H1 (cell line): ENCODE results near the gene STK32C. TPM values are rescaled to one million over a fixed set of nuclear protein-coding genes. Genes with fewer than 3 reads are reported as not detected.

ENCODE experiments used
- CTCF ChIA-PET: fragments of 300-600 bp; sonication (Branson Sonifier 250); formaldehyde crosslinking; loops from one replicate; lab custom pipeline; 2021; ENCODE audit not compliant: partially characterized antibody; lab: Charles Lee
- POLR2A ChIA-PET: fragments of 300-600 bp; sonication (Branson Sonifier 250); formaldehyde crosslinking; loops from one replicate; lab custom pipeline; 2021; ENCODE audit warnings: inconsistent platforms; ENCODE audit not compliant: partially characterized antibody; lab: Charles Lee
- DNase-seq, 2 experiments: peaks; one replicate each; pipeline versions ENCODE4 v3.0.0 to v3.0.0-alpha.2; 2010 to 2022; ENCODE audit warnings: low spot score in 2 of 2, low read depth in 1 of 2, mixed read lengths in 1 of 2
- FAIRE-seq: peaks from 2 replicates; lab custom pipeline; 2011; peaks lifted over from hg19 to GRCh38; lab: Jason Lieb, UNC
- H2AFZ ChIP-seq: 2 replicates; pipeline ENCODE4 v1.8.1; 2012; ENCODE audit warnings: low read length, inconsistent platforms
- H2AK5ac ChIP-seq: 2 replicates; pipeline ENCODE4 v1.6.1; 2013; ENCODE audit warnings: low read depth, low read length
- H2BK120ac ChIP-seq: replicated peaks from 2 replicates; pipeline ENCODE3; 2013; ENCODE audit warnings: low read depth, low read length, inconsistent platforms
- H2BK12ac ChIP-seq: 2 replicates; pipeline ENCODE4 v1.6.1; 2013; ENCODE audit warnings: low read depth, low read length
- H2BK15ac ChIP-seq: 2 replicates; pipeline ENCODE4 v1.6.1; 2013; ENCODE audit warnings: low read length
- H2BK20ac ChIP-seq: 2 replicates; pipeline ENCODE4 v1.6.1; 2013; ENCODE audit warnings: low read length
- H2BK5ac ChIP-seq: 2 replicates; pipeline ENCODE4 v1.6.1; 2013; ENCODE audit warnings: low read depth, low read length
- H3K14ac ChIP-seq: 2 replicates; pipeline ENCODE4 v1.6.1; 2013; ENCODE audit warnings: inconsistent platforms; ENCODE audit not compliant: insufficient read length
- H3K18ac ChIP-seq: 2 replicates; pipeline ENCODE4 v1.6.1; 2013; ENCODE audit warnings: low read length; ENCODE audit errors: extremely low read depth
- H3K23ac ChIP-seq: 2 replicates; pipeline ENCODE4 v1.6.1; 2013; ENCODE audit warnings: inconsistent platforms; ENCODE audit not compliant: insufficient read length
- H3K23me2 ChIP-seq: 2 replicates; pipeline ENCODE4 v1.6.1; 2013; ENCODE audit warnings: low read depth, low read length
- H3K27ac ChIP-seq: 2 replicates; pipeline ENCODE4 v1.6.1; 2011; ENCODE audit warnings: low read depth, low read length, inconsistent platforms
- H3K27me3 ChIP-seq, 4 experiments: replicated peaks in 1 of 4; 1 replicate in 1 of 4; 2 replicates in 3 of 4; pipeline versions ENCODE4 v1.6.1 to v1.8.1; 2011 to 2013; ENCODE audit warnings: low read length in 3 of 4, mild to moderate bottlenecking in 3 of 4, inconsistent platforms in 2 of 4, mixed read lengths in 2 of 4, moderate library complexity in 1 of 4; ENCODE audit not compliant: control insufficient read depth in 3 of 4, insufficient read depth in 3 of 4; ENCODE audit errors: extremely low read depth in 1 of 4
- H3K36me3 ChIP-seq, 4 experiments: 2 replicates each; pipeline versions ENCODE4 v1.6.1 to v1.8.1; 2011 to 2013; ENCODE audit warnings: mild to moderate bottlenecking in 4 of 4, low read length in 3 of 4, moderate library complexity in 2 of 4, control low read depth in 1 of 4, inconsistent platforms in 1 of 4; ENCODE audit not compliant: insufficient read depth in 4 of 4, control insufficient read depth in 2 of 4
- H3K4ac ChIP-seq: replicated peaks from 2 replicates; pipeline ENCODE3; 2013; ENCODE audit warnings: low read length, low read depth, mixed read lengths, inconsistent platforms; ENCODE audit not compliant: insufficient read length
- H3K4me1 ChIP-seq, 4 experiments: replicated peaks in 1 of 4; 1 replicate in 1 of 4; 2 replicates in 3 of 4; pipeline versions ENCODE4 v1.6.1 to v1.8.1; 2011 to 2013; ENCODE audit warnings: low read length in 3 of 4, inconsistent platforms in 2 of 4, mixed read lengths in 1 of 4; ENCODE audit not compliant: insufficient read depth in 4 of 4, control insufficient read depth in 3 of 4
- H3K4me2 ChIP-seq, 2 experiments: 2 replicates each; pipeline versions ENCODE4 v1.6.1 to v1.8.1; 2011 to 2013; ENCODE audit warnings: low read depth in 2 of 2, low read length in 2 of 2, control low read depth in 1 of 2, inconsistent platforms in 1 of 2, mild to moderate bottlenecking in 1 of 2; ENCODE audit not compliant: insufficient read depth in 1 of 2
- H3K4me3 ChIP-seq, 4 experiments: fragments of 200-600, 300-600 bp in 1 of 4; sonication (generic), shearing (Covaris generic), sonication (Bioruptor Twin) in 1 of 4; 2 replicates each; pipeline versions ENCODE4 v1.5.1 to v1.8.1; 2011 to 2016; ENCODE audit warnings: low read length in 4 of 4, low read depth in 3 of 4, control low read depth in 2 of 4, inconsistent platforms in 2 of 4, mild to moderate bottlenecking in 2 of 4, mixed read lengths in 1 of 4, moderate library complexity in 1 of 4; ENCODE audit not compliant: insufficient read depth in 2 of 4; ENCODE audit errors: extremely low read depth in 1 of 4
- H3K56ac ChIP-seq: replicated peaks from 2 replicates; pipeline ENCODE3; 2013; ENCODE audit warnings: low read depth, mild to moderate bottlenecking, mixed read lengths, low read length, inconsistent platforms; ENCODE audit not compliant: insufficient read length
- H3K79me1 ChIP-seq: 2 replicates; pipeline ENCODE4 v1.6.1; 2013; ENCODE audit warnings: low read depth, low read length, control low read depth
- H3K79me2 ChIP-seq, 2 experiments: 2 replicates each; pipeline versions ENCODE4 v1.6.1 to v1.8.1; 2012 to 2013; ENCODE audit warnings: low read length in 2 of 2, mild to moderate bottlenecking in 2 of 2, inconsistent platforms in 1 of 2; ENCODE audit not compliant: insufficient read depth in 2 of 2, control insufficient read depth in 1 of 2
- H3K9ac ChIP-seq, 4 experiments: replicated peaks in 1 of 4; 1 replicate in 1 of 4; 2 replicates in 3 of 4; pipeline versions ENCODE4 v1.6.1 to v1.8.1; 2011 to 2013; ENCODE audit warnings: low read depth in 3 of 4, low read length in 3 of 4, control low read depth in 2 of 4, mild to moderate bottlenecking in 2 of 4, moderate library complexity in 2 of 4, inconsistent platforms in 1 of 4; ENCODE audit errors: extremely low read depth in 1 of 4
- H3K9me3 ChIP-seq, 2 experiments: 2 replicates each; pipeline versions ENCODE4 v1.6.1 to v1.8.1; 2012 to 2013; ENCODE audit warnings: mild to moderate bottlenecking in 2 of 2, moderate library complexity in 2 of 2, control low read depth in 1 of 2, inconsistent platforms in 1 of 2, low read depth in 1 of 2, low read length in 1 of 2, mixed read lengths in 1 of 2; ENCODE audit not compliant: insufficient read depth in 2 of 2
- H4K20me1 ChIP-seq, 2 experiments: replicated peaks in 1 of 2; 2 replicates each; pipeline versions ENCODE3 to v1.8.1; 2011 to 2013; ENCODE audit warnings: inconsistent platforms in 2 of 2, low read length in 2 of 2, mild to moderate bottlenecking in 1 of 2; ENCODE audit not compliant: insufficient read depth in 2 of 2, control insufficient read depth in 1 of 2
- H4K5ac ChIP-seq: 2 replicates; pipeline ENCODE4 v1.6.1; 2013; ENCODE audit warnings: low read length, low read depth, mixed read lengths, inconsistent platforms; ENCODE audit not compliant: insufficient read length
- H4K8ac ChIP-seq: 2 replicates; pipeline ENCODE4 v1.8.0; 2013; ENCODE audit warnings: mild to moderate bottlenecking, moderate library complexity, low read length, inconsistent platforms; ENCODE audit not compliant: insufficient read depth; ENCODE audit errors: extremely low read depth
- H4K91ac ChIP-seq: replicated peaks from 2 replicates; pipeline ENCODE3; 2013; ENCODE audit warnings: low read length, mixed read lengths, inconsistent platforms; ENCODE audit not compliant: insufficient read length
- CBX5 ChIP-seq: fragments of 300-800, 300-1000 bp; sonication (generic); IDR thresholded peaks from 2 replicates; pipeline ENCODE4 v1.7.1; 2016; ENCODE audit warnings: antibody characterized with exemption, low read length, low read depth
- E2F6 ChIP-seq: IDR thresholded peaks from 2 replicates; pipeline ENCODE4 v1.6.1; 2012; ENCODE audit warnings: inconsistent platforms
- GABPA ChIP-seq: IDR thresholded peaks from 2 replicates; pipeline ENCODE4 v1.6.1; 2011; ENCODE audit warnings: mild to moderate bottlenecking, low read length, moderate library complexity, borderline replicate concordance; ENCODE audit not compliant: insufficient read depth
- JUN ChIP-seq: IDR thresholded peaks from 2 replicates; pipeline ENCODE4 v1.6.1; 2011; ENCODE audit warnings: low read depth, mild to moderate bottlenecking, improper control_type of control experiment, low read length
- JUND ChIP-seq: IDR thresholded peaks from 2 replicates; pipeline ENCODE4 v1.6.1; 2011; ENCODE audit warnings: mild to moderate bottlenecking, improper control_type of control experiment, low read length
- USF2 ChIP-seq: IDR thresholded peaks from 2 replicates; pipeline ENCODE4 v1.6.1; 2011; ENCODE audit warnings: low read length, improper control_type of control experiment
- ZNF274 ChIP-seq: IDR thresholded peaks from 2 replicates; pipeline ENCODE4 v1.7.0; 2012; ENCODE audit warnings: low read length, borderline replicate concordance; ENCODE audit errors: extremely low read depth
- WGBS, 2 experiments: shearing (Covaris generic) in 1 of 2; methylation state at CpG; one replicate each; pipeline versions ENCODE4 v1.1.6 to v1.1.7; 2013 to 2015; ENCODE audit warnings: low lambda C conversion rate in 2 of 2, mixed read lengths in 2 of 2, inconsistent platforms in 1 of 2, low coverage in 1 of 2, missing lambda C conversion rate in 1 of 2; ENCODE audit not compliant: insufficient replicate concordance in 2 of 2, insufficient coverage in 1 of 2, insufficient read length in 1 of 2; ENCODE audit errors: extremely low coverage in 1 of 2, missing lambda C conversion rate in 1 of 2; 5-methylcytosine and 5-hydroxymethylcytosine counted together
- polyA plus RNA-seq, 7 experiments: library from polyadenylated mRNA; depleted of rRNA in 3 of 7; stranded (reverse) in 5 of 7; unstranded in 2 of 7; fragments of >200 nt in 5 of 7; fragments of 200-250 nt in 2 of 7; gene quantifications; 1 replicate in 5 of 7; 2 replicates in 1 of 7; 4 replicates in 1 of 7; pipeline versions ENCODE4 v1.2.1 to v1.2.3, GENCODE V29; 2011 to 2013; ENCODE audit warnings: missing spikeins in 2 of 7, mixed read lengths in 2 of 7
- total RNA-seq: library from RNA; stranded (reverse); fragmentation: NEBNext Ultra II Directional; extraction: Animal tissue kit (Norgen Biotek cat#: 25700); gene quantifications from 2 replicates; pipeline ENCODE4 v1.2.1, GENCODE V29; 2021
- TF ChIP-seq, protein P1 (sequence below), 3 experiments: IDR thresholded peaks; 1 replicate in 2 of 3; 2 replicates in 1 of 3; pipeline versions ENCODE4 v1.5.1 to v1.6.1; 2011; ENCODE audit warnings: low read length in 3 of 3, mild to moderate bottlenecking in 3 of 3, inconsistent platforms in 2 of 3, low read depth in 1 of 3, moderate library complexity in 1 of 3; ENCODE audit not compliant: insufficient read depth in 1 of 3; ENCODE audit errors: control extremely low read depth in 1 of 3

STK32C gene
- total and polyA plus RNA-seq, 2 of the 8 experiments (the other 6 are each of a cell fraction or from before 2014, with no cell fraction given): 10.6 to 15.6 TPM

GRCh38 chr10:132264306-132264950 lies 43.3 kb downstream of the STK32C start:
- Histone ChIP-seq H3K4me2 (no peak overlapping the region), H2BK5ac (no peak overlapping the region)
- DNase-seq: no peak
- TF ChIP-seq CBX5 (no peak), USF2 (no peak), JUN (no peak), GABPA (no peak), E2F6 (no peak), JUND (no peak), ZNF274 (no peak)
- TF ChIP-seq, protein P1, sequence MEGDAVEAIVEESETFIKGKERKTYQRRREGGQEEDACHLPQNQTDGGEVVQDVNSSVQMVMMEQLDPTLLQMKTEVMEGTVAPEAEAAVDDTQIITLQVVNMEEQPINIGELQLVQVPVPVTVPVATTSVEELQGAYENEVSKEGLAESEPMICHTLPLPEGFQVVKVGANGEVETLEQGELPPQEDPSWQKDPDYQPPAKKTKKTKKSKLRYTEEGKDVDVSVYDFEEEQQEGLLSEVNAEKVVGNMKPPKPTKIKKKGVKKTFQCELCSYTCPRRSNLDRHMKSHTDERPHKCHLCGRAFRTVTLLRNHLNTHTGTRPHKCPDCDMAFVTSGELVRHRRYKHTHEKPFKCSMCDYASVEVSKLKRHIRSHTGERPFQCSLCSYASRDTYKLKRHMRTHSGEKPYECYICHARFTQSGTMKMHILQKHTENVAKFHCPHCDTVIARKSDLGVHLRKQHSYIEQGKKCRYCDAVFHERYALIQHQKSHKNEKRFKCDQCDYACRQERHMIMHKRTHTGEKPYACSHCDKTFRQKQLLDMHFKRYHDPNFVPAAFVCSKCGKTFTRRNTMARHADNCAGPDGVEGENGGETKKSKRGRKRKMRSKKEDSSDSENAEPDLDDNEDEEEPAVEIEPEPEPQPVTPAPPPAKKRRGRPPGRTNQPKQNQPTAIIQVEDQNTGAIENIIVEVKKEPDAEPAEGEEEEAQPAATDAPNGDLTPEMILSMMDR (IDR thresholded peaks at IDR 0.05; ENCODE audit: control extremely low read depth in 1 of 3, insufficient read depth in 1 of 3, low read depth in 1 of 3, low read length in 3 of 3): no peak

More at GRCh38 chr10:132264306-132264950, 43.3 kb downstream of the STK32C start:
- H3K79me1 ChIP-seq: no peaks in the 10 kb centered on the region; the same call in 1 of the 2 replicates
- H3K36me3 ChIP-seq: no peaks in the 10 kb centered on the region; a peak in 1 of 8 replicates
- H2BK120ac ChIP-seq: no peak overlapping the region
- ChIA-PET CTCF (interaction anchor here (0.8 to 1.4 kb wide), 5 partner anchors 12 to 98 kb away, joined by 3 to 6 read pairs (median 3); no protein-coding TSS in a partner anchor), POLR2A (no interaction called here)
- H2AFZ ChIP-seq: no peak overlapping the region
- H4K5ac ChIP-seq: no peak overlapping the region
- H3K9me3 ChIP-seq: peaks cover 4 to 8% of the 10 kb centered on the region in 2 experiments; a peak in 1 of 4 replicates
- no peak overlapping the region for H2BK12ac ChIP-seq
- H3K23me2 ChIP-seq: no peaks in the 10 kb centered on the region
- no peak overlapping the region for H3K23ac ChIP-seq
- no peaks in the 10 kb centered on the region; a peak in 1 of 7 replicates for H3K27me3 ChIP-seq
- no peak overlapping the region for H3K9ac ChIP-seq
- peaks cover 0 to 5% (median 0%) of the 10 kb centered on the region in 4 experiments; a peak in 1 of 7 replicates for H3K4me1 ChIP-seq
- H2BK20ac ChIP-seq: no peak overlapping the region
- H2AK5ac ChIP-seq: no peak overlapping the region
- peak overlapping the region; percentile 41; the same call in 1 of the 2 replicates for H4K8ac ChIP-seq
- H4K20me1 ChIP-seq: peaks cover 0 to 3% of the 10 kb centered on the region in 2 experiments
- no peaks in the 10 kb centered on the region for H3K79me2 ChIP-seq
- H3K18ac ChIP-seq: no peak overlapping the region
- H3K27ac ChIP-seq: no peak overlapping the region
- H4K91ac ChIP-seq: no peak overlapping the region
- WGBS, 2 experiments: 83% methylated on average over 14 of the region's 16 CpGs; no CpG with 5 or more reads in 1 of the 2 experiments
- no peak overlapping the region for H3K56ac ChIP-seq
- no peak overlapping the region for H3K14ac ChIP-seq
- H2BK15ac ChIP-seq: 0 out of 2 replicates have a peak overlapping the region, but pooled peaks have one; percentile 46
- no peak for FAIRE-seq
- no peak overlapping the region for H3K4me3 ChIP-seq
- no peak overlapping the region for H3K4ac ChIP-seq
